Tibial nerve (tissue), 4 donors: Measurements from ENCODE around the gene PROCR.

Source experiments
- EP300 ChIP-seq, 2 donors: sonication (generic); formaldehyde crosslinking; IDR thresholded peaks; one replicate each; pipeline ENCODE4 v1.6.1; 2017; ENCODE audit warnings: antibody characterized with exemption in 2 of 2, mild to moderate bottlenecking in 1 of 2
- POLR2A ChIP-seq, 2 donors: fragments of 450-650 bp; IDR thresholded peaks; one replicate each; pipeline ENCODE4 v1.6.1; 2017; ENCODE audit warnings: antibody characterized with exemption in 2 of 2, mild to moderate bottlenecking in 2 of 2, moderate library complexity in 2 of 2
- TF ChIP-seq, protein P1 (sequence below), 5 experiments: fragments of 200-600 bp in 3 of 5; fragments of 450-650 bp in 2 of 5; sonication (generic) in 3 of 5; IDR thresholded peaks; one replicate each; pipeline ENCODE4 v1.5.1; 2016 to 2019; ENCODE audit warnings: antibody characterized with exemption in 5 of 5, mild to moderate bottlenecking in 3 of 5, moderate library complexity in 2 of 5

DNA sequence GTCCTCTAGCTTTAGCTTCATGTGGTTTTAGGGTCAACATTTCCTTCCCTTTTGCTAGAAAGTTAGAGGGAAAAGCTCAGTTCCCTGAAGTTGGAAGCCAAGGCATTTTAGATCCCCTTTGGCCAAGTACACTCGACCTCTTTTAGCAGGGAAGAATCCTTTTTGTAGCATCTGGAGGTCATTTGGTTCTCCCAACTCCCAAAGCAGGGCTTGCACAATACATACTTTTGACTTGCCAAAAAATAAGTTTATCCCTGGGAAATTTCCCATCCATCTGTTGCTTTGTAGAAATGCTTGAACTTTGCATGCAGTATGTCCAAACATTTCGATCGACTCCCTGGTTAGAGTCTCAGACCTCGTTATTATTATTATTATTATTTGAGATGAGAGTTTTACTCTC lies 20.1 kb upstream of the PROCR start:
- TF ChIP-seq, protein P1, sequence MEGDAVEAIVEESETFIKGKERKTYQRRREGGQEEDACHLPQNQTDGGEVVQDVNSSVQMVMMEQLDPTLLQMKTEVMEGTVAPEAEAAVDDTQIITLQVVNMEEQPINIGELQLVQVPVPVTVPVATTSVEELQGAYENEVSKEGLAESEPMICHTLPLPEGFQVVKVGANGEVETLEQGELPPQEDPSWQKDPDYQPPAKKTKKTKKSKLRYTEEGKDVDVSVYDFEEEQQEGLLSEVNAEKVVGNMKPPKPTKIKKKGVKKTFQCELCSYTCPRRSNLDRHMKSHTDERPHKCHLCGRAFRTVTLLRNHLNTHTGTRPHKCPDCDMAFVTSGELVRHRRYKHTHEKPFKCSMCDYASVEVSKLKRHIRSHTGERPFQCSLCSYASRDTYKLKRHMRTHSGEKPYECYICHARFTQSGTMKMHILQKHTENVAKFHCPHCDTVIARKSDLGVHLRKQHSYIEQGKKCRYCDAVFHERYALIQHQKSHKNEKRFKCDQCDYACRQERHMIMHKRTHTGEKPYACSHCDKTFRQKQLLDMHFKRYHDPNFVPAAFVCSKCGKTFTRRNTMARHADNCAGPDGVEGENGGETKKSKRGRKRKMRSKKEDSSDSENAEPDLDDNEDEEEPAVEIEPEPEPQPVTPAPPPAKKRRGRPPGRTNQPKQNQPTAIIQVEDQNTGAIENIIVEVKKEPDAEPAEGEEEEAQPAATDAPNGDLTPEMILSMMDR (IDR thresholded peaks at IDR 0.05) = no peak
- TF ChIP-seq EP300 (IDR thresholded peaks at IDR 0.05) = peak; percentile 26 to 93
- TF ChIP-seq POLR2A (IDR thresholded peaks at IDR 0.05) = no peak
